Naive thymus-derived CD8-positive, alpha-beta T cell (primary cell): ENCODE results near the gene COL23A1. TPM values are rescaled to one million over a fixed set of nuclear protein-coding genes. Genes with fewer than 3 reads are reported as not detected.

ENCODE experiments used
- ATAC-seq, 2 donors: fragments of 150-1000 bp; cut with Tn5 transposase in 1 of 2; sonication (Bioruptor Pico), chemical (Tn5 transposase) in 1 of 2; 1 replicate in 1 of 2; 2 replicates in 1 of 2; pipeline ENCODE4 v1.10.0; 2021; ENCODE audit warnings: mild to moderate bottlenecking in 2 of 2, moderate library complexity in 2 of 2
- POLR2A ChIA-PET: fragments of 350-600 bp; sonication (Branson Sonifier 250); formaldehyde crosslinking; loops from one replicate; lab custom pipeline; 2021; ENCODE audit warnings: antibody characterized with exemption; lab: Charles Lee
- DNase-seq, 10 donors: peaks; one replicate each; pipeline versions ENCODE4 v3.0.0 to v3.0.0-alpha.2; 2020 to 2022
- H3K27ac Mint-ChIP-seq, 10 donors: one replicate each; pipeline ENCODE4 v1.8.0; 2020 to 2022; ENCODE audit warnings: mild to moderate bottlenecking in 10 of 10, mixed read lengths in 10 of 10, moderate library complexity in 4 of 10, inconsistent platforms in 1 of 10
- H3K27me3 Mint-ChIP-seq, 5 donors: one replicate each; pipeline ENCODE4 v1.8.0; 2021 to 2022; ENCODE audit warnings: mixed read lengths in 5 of 5
- H3K36me3 Mint-ChIP-seq, 3 donors: one replicate each; pipeline ENCODE4 v1.8.0; 2020 to 2022; ENCODE audit warnings: mixed read lengths in 3 of 3, mild to moderate bottlenecking in 2 of 3, inconsistent platforms in 1 of 3
- H3K4me1 Mint-ChIP-seq, 4 donors: one replicate each; pipeline ENCODE4 v1.8.0; 2021 to 2022; ENCODE audit warnings: mixed read lengths in 4 of 4
- H3K4me3 Mint-ChIP-seq, 10 donors: one replicate each; pipeline ENCODE4 v1.8.0; 2020 to 2022; ENCODE audit warnings: mild to moderate bottlenecking in 10 of 10, mixed read lengths in 10 of 10, moderate library complexity in 6 of 10, inconsistent platforms in 1 of 10
- H3K9me3 Mint-ChIP-seq, 9 donors: one replicate each; pipeline ENCODE4 v1.8.0; 2020 to 2022; ENCODE audit warnings: mixed read lengths in 9 of 9, mild to moderate bottlenecking in 3 of 9, inconsistent platforms in 1 of 9, moderate library complexity in 1 of 9
- polyA plus RNA-seq, 3 donors: library from polyadenylated mRNA; unstranded; fragments of 300-500 nt; fragmentation: Illumina TruSeq; gene quantifications; one replicate each; pipeline ENCODE4 v1.2.3, GENCODE V29; 2021
- total RNA-seq, 8 experiments: library from RNA in 2 of 8; stranded (reverse) in 2 of 8; gene quantifications; one replicate each; pipeline ENCODE4 v1.2.3 and lab custom pipeline; 2021 to 2026

The COL23A1 gene
- total and polyA plus RNA-seq, 5 experiments from 2014 or later, result 0.10 to 0.51 (median 0.16) TPM; not detected in 2

- no peaks in the 10 kb centered on the region for H3K9me3 Mint-ChIP-seq
- POLR2A ChIA-PET, result no interaction called here
- peaks cover 0 to 1% (median 0%) of the 10 kb centered on the region in 5 donors for H3K27me3 Mint-ChIP-seq
- no peaks in the 10 kb centered on the region for H3K4me1 Mint-ChIP-seq
- H3K36me3 Mint-ChIP-seq, result no peaks in the 10 kb centered on the region
- no peak for ATAC-seq
- peak overlapping the region in 1 of 10 donors; percentile 34 for H3K27ac Mint-ChIP-seq
- no peak for DNase-seq
- H3K4me3 Mint-ChIP-seq, result no peak overlapping the region
These were observed 242.2 kb downstream of the COL23A1 start for GRCh38 chr5:178347956-178348355.

GRCh38 chr5:178346607-178347334 lies 243.4 kb downstream of the COL23A1 start:
- no peaks in the 10 kb centered on the region for H3K9me3 Mint-ChIP-seq
- H3K4me3 Mint-ChIP-seq, result no peak overlapping the region
- no peaks in the 10 kb centered on the region for H3K36me3 Mint-ChIP-seq

DNA sequence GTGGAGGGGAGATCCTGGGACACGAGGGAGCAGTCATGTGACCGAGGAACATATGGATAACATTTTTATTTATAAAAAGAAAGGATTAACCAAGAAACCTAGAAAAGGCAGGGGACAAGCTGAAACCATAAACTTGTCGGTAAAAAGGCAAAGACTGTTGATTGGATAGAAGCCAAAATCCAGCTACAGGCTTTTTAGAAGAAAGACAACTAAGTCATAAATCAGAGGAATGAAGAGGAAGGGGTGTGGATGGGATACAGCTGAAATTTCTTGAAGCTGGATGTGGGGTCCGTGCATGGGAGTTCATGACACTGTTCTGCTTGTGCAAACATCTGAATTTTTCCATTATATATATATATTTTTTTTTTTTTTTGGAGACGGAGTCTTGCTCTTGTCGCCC lies 246.9 kb downstream of the COL23A1 start:
- peaks cover 0 to 6% (median 2%) of the 10 kb centered on the region in 4 donors for H3K4me1 Mint-ChIP-seq
- DNase-seq (no peak), ATAC-seq (no peak)
- no peaks in the 10 kb centered on the region for H3K36me3 Mint-ChIP-seq
- H3K9me3 Mint-ChIP-seq, result no peaks in the 10 kb centered on the region
- no peaks in the 10 kb centered on the region for H3K27me3 Mint-ChIP-seq
- POLR2A ChIA-PET, result no interaction called here
- H3K4me3 Mint-ChIP-seq, result no peak overlapping the region
- H3K27ac Mint-ChIP-seq, result no peak overlapping the region

More at GRCh38 chr5:178346607-178347334, 243.4 kb downstream of the COL23A1 start:
- POLR2A ChIA-PET, result no interaction called here
- Mint-ChIP-seq H3K27ac (no peak overlapping the region), H3K27me3 (peaks cover 0 to 1% (median 0%) of the 10 kb centered on the region in 5 donors), H3K4me1 (peaks cover 0 to 4% (median 0%) of the 10 kb centered on the region in 4 donors)
- ATAC-seq (no peak), DNase-seq (no peak)

DNA sequence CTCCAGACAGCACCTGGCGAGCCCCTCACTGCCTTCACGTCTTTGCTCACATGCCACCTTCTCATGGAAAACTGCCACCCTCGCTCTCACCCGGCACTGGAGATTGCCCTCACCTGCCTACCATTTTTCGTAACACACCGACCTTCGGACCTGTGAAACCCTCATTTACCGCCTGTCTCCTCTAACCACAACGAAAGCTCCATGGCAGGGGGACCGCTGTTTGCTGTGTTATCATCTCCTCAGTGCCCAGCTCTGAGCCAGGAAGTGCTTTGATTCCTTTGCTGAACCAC lies 248.4 kb downstream of the COL23A1 start:
- no peak for ATAC-seq
- H3K36me3 Mint-ChIP-seq, result no peaks in the 10 kb centered on the region
- DNase-seq, result no peak
- POLR2A ChIA-PET, result no interaction called here
- peak overlapping the region in 1 of 10 donors; percentile 60 for H3K27ac Mint-ChIP-seq
- H3K9me3 Mint-ChIP-seq, result no peaks in the 10 kb centered on the region
- peaks cover 0 to 6% (median 2%) of the 10 kb centered on the region in 4 donors for H3K4me1 Mint-ChIP-seq
- H3K27me3 Mint-ChIP-seq, result no peaks in the 10 kb centered on the region
- no peak overlapping the region for H3K4me3 Mint-ChIP-seq

GRCh38 chr5:178341091-178341850 lies 248.9 kb downstream of the COL23A1 start:
- POLR2A ChIA-PET, result no interaction called here
- peaks cover 0 to 6% (median 2%) of the 10 kb centered on the region in 4 donors for H3K4me1 Mint-ChIP-seq
- DNase-seq (no peak), ATAC-seq (no peak)
- H3K36me3 Mint-ChIP-seq, result no peaks in the 10 kb centered on the region
- no peaks in the 10 kb centered on the region for H3K9me3 Mint-ChIP-seq
- H3K4me3 Mint-ChIP-seq, result no peak overlapping the region
- no peaks in the 10 kb centered on the region for H3K27me3 Mint-ChIP-seq
- H3K27ac Mint-ChIP-seq, result peak overlapping the region in 1 of 10 donors; percentile 60

- no peak overlapping the region for H3K4me3 Mint-ChIP-seq
- ATAC-seq (no peak), DNase-seq (no peak)
- no peaks in the 10 kb centered on the region for H3K9me3 Mint-ChIP-seq
- H3K4me1 Mint-ChIP-seq, result peaks cover 0 to 6% (median 2%) of the 10 kb centered on the region in 4 donors
- no peak overlapping the region for H3K27ac Mint-ChIP-seq
- no peaks in the 10 kb centered on the region for H3K36me3 Mint-ChIP-seq
- H3K27me3 Mint-ChIP-seq, result no peaks in the 10 kb centered on the region
- POLR2A ChIA-PET, result interaction anchor here (0.8 kb wide), 1 partner anchor 10 kb away, joined by 3 read pairs; no protein-coding TSS in a partner anchor
These were observed 249.6 kb downstream of the COL23A1 start for GRCh38 chr5:178340637-178341036.

DNA sequence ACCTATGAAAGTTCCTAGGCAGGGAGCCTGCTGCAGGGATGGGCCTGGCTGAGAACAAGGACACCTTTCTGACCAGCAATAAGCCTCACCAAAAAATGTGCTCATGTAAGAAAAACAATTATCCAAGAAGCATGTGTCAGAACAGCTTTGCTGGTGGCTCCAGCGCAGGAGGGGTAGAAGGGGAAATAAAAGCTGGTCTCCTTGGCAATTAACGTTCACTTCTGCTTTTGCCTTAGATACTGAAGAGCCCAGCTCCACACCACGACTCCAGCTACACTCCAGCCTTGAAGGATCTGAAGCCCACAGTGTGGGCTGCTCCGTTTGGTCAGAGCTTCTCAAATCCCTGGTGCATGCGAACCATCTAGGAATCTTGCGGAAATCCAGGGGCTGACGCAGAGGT lies 250.0 kb downstream of the COL23A1 start:
- no peak overlapping the region for H3K4me3 Mint-ChIP-seq
- H3K4me1 Mint-ChIP-seq, result peaks cover 0 to 6% (median 2%) of the 10 kb centered on the region in 4 donors
- H3K9me3 Mint-ChIP-seq, result no peaks in the 10 kb centered on the region
- no peak overlapping the region for H3K27ac Mint-ChIP-seq
- H3K36me3 Mint-ChIP-seq, result no peaks in the 10 kb centered on the region
- DNase-seq, result no peak
- ATAC-seq, result no peak
- no peaks in the 10 kb centered on the region for H3K27me3 Mint-ChIP-seq
- POLR2A ChIA-PET, result interaction anchor here (0.8 kb wide), 1 partner anchor 10 kb away, joined by 3 read pairs; no protein-coding TSS in a partner anchor

DNA sequence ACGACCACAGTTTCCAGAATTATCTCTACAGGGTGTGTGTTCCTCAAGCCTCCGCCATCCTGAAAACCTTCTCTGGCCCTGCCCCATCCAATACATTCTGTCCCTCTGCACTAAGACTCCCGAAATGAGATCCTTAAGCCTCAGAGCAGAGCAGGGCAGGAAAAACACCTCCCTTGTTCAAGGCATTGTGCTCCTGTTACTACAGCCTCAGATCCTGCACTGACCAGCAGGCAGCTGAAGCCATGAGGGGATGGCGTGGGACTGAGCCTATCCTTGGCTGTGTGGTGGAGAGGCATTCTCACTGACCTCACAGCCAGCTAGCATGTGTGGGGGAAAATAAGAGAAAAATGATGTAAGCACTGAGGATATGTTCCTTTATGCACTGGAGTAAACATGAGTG lies 250.9 kb downstream of the COL23A1 start:
- H3K4me3 Mint-ChIP-seq, result no peak overlapping the region
- no peaks in the 10 kb centered on the region for H3K9me3 Mint-ChIP-seq
- DNase-seq (no peak), ATAC-seq (no peak)
- H3K36me3 Mint-ChIP-seq, result no peaks in the 10 kb centered on the region
- peaks cover 0 to 6% (median 3%) of the 10 kb centered on the region in 4 donors for H3K4me1 Mint-ChIP-seq
- H3K27ac Mint-ChIP-seq, result no peak overlapping the region
- no peaks in the 10 kb centered on the region for H3K27me3 Mint-ChIP-seq
- POLR2A ChIA-PET, result no interaction called here

GRCh38 chr5:178338750-178339144 lies 251.4 kb downstream of the COL23A1 start:
- H3K4me1 Mint-ChIP-seq, result peaks cover 0 to 6% (median 3%) of the 10 kb centered on the region in 4 donors
- no peaks in the 10 kb centered on the region for H3K36me3 Mint-ChIP-seq
- H3K27me3 Mint-ChIP-seq, result no peaks in the 10 kb centered on the region
- no peak overlapping the region for H3K27ac Mint-ChIP-seq
- H3K9me3 Mint-ChIP-seq, result no peaks in the 10 kb centered on the region
- POLR2A ChIA-PET, result no interaction called here
- ATAC-seq, result no peak
- no peak for DNase-seq
- H3K4me3 Mint-ChIP-seq, result no peak overlapping the region

DNA sequence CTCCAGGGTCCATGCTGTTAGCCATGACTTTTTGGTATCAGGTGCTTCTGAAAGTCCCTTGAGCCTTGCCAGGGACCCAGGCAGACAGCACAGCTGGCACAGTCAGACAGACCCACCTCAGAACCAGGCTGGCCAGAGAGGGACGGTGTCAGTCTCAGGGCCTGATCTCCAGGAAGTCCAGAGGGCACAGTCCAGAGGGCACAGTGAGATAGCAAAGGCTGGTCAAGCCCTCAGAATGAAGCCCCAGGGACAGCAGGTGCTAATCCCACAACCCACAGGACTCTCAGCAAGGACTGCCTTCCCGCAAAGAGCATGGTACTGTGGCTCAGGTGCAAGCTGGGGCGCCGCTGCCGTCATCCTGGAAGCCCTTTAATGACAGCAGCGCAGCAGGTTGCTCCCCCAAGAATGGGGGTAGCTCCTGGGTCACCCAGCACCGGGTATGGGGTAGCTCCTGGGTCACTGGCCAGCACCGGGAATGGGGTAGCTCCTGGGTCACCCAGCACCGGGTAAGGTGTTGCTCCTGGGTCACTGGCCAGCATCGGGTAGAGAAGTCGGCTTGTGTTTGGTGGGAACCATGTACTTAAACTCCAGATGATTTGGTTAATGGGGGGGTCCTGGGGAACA lies 252.0 kb downstream of the COL23A1 start:
- DNase-seq (no peak), ATAC-seq (no peak)
- POLR2A ChIA-PET, result no interaction called here
- Mint-ChIP-seq H3K27ac (no peak overlapping the region), H3K36me3 (no peaks in the 10 kb centered on the region), H3K4me1 (peaks cover 0 to 6% (median 3%) of the 10 kb centered on the region in 4 donors), H3K9me3 (no peaks in the 10 kb centered on the region), H3K27me3 (no peaks in the 10 kb centered on the region), H3K4me3 (no peak overlapping the region)

DNA sequence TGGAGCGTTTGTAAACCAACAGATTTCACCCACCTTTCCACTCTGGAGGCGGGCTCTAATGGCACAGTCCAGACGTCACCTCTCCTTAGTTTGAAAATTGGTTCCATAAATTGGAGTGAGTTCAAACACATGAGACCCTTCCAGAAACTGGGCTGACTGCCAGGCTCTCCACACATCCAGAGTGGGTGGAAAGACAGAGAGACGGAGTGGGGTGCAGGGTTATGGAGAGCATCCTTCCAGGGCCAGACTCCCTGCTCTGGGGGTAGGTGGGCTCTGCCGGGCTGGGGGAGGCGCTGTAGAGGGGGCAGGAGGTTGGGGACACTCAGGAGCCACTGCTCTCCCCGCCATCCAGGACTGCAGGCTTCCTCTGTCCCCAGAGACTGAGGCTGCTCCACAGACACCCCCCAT lies 252.9 kb downstream of the COL23A1 start:
- no peaks in the 10 kb centered on the region for H3K27me3 Mint-ChIP-seq
- H3K4me3 Mint-ChIP-seq, result no peak overlapping the region
- no peak for DNase-seq
- peaks cover 0 to 6% (median 3%) of the 10 kb centered on the region in 4 donors for H3K4me1 Mint-ChIP-seq
- H3K36me3 Mint-ChIP-seq, result no peaks in the 10 kb centered on the region
- H3K9me3 Mint-ChIP-seq, result no peaks in the 10 kb centered on the region
- no peak for ATAC-seq
- no peak overlapping the region for H3K27ac Mint-ChIP-seq
- POLR2A ChIA-PET, result no interaction called here

DNA sequence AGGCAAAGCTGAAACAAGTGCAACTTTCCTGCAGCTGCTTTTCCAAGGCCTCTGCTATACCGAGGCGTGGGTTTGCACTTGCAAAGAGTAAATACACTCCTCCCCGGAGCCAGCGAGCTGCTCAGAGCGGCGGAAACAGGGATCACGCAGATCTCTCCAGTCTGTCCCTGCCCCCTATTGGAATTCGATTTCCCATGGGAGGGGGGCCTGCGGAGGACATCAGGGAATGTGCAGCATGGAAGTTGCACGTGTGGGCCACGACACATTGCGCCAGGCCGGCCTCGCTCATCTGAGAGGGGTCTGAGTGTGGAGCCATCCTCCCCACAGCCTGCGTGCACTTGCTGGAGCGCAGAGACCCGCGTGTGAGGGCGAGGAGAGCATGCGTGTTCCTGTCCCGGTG lies 253.3 kb downstream of the COL23A1 start:
- Mint-ChIP-seq H3K27ac (no peak overlapping the region), H3K4me1 (peaks cover 0 to 5% (median 2%) of the 10 kb centered on the region in 4 donors), H3K4me3 (no peak overlapping the region), H3K27me3 (no peaks in the 10 kb centered on the region), H3K36me3 (no peaks in the 10 kb centered on the region), H3K9me3 (no peaks in the 10 kb centered on the region)
- no peak for DNase-seq
- ATAC-seq, result no peak
- POLR2A ChIA-PET, result no interaction called here
